ENCODE results near the gene NFYC. TPM values are rescaled to one million over a fixed set of nuclear protein-coding genes. Genes with fewer than 3 reads are reported as not detected.

NFYC gene
- total and polyA plus RNA-seq, 3 donors from 2014 or later: 69.1 to 83.9 (median 70.0) TPM

DNA sequence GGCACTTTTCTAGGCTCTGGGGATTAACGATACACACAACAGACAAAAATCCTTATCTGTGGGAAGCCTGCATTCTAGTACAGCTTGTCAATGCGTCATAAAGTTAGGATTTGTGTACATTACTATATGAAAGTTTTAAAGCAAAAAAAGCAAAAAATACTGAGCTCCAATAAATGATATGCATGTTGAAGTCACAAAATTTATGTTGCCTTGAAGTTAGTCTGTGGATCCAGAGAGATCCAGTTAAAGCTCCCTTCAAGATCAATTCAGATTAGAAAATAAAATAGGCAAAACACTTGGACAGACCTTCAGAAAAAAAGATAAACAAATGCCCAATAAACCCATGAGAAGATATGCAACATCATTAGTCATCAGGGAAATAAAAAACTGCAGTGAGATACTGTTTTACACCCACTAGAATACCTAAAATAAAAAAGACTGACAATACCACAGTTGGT lies 59.0 kb downstream of the NFYC start:
- intact Hi-C loops (cut with DNase I; ENCODE audit: low total_unique reads): no loop called here
- no peak overlapping the region for H3K4me3 ChIP-seq
- no peaks in the 10 kb centered on the region for H3K9me3 ChIP-seq
- TF ChIP-seq, protein P1, sequence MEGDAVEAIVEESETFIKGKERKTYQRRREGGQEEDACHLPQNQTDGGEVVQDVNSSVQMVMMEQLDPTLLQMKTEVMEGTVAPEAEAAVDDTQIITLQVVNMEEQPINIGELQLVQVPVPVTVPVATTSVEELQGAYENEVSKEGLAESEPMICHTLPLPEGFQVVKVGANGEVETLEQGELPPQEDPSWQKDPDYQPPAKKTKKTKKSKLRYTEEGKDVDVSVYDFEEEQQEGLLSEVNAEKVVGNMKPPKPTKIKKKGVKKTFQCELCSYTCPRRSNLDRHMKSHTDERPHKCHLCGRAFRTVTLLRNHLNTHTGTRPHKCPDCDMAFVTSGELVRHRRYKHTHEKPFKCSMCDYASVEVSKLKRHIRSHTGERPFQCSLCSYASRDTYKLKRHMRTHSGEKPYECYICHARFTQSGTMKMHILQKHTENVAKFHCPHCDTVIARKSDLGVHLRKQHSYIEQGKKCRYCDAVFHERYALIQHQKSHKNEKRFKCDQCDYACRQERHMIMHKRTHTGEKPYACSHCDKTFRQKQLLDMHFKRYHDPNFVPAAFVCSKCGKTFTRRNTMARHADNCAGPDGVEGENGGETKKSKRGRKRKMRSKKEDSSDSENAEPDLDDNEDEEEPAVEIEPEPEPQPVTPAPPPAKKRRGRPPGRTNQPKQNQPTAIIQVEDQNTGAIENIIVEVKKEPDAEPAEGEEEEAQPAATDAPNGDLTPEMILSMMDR (IDR thresholded peaks at IDR 0.05): no peak
- no peak for TF ChIP-seq POLR2A (IDR thresholded peaks at IDR 0.05)
- no peak for DNase-seq
- no peaks in the 10 kb centered on the region for H3K4me1 ChIP-seq
- no peak overlapping the region for H3K27ac ChIP-seq
- WGBS, 2 donors: 78 to 89% methylated on average over 2 of the region's 2 CpGs
- H3K27me3 ChIP-seq: no peaks in the 10 kb centered on the region
- H3K36me3 ChIP-seq (ENCODE audit: low read depth, missing control alignments): no peaks in the 10 kb centered on the region

DNA sequence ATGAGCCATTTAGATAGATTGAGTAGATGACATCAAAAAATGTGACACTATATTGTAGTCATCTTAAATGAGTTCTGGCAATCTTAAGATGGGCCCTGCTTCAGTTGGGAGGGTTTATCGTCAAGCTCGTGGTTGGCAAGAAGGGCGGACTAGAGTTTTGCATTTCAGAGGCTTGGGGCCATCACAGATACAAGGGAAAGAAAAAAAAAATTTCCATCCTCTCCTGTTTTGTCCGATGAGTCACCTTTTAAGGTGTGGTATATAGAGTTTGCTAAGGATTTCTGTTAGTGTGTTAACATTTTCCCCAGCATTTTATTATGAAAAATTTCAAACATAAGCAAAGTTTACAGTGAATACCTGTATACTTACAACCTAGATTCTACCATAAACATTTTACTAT lies 60.3 kb downstream of the NFYC start:
- H3K4me3 ChIP-seq: no peak overlapping the region
- no peaks in the 10 kb centered on the region for H3K36me3 ChIP-seq (ENCODE audit: low read depth, missing control alignments)
- 82 to 90% methylated on average over 4 of the region's 4 CpGs for WGBS, 2 donors
- no peaks in the 10 kb centered on the region for H3K9me3 ChIP-seq
- TF ChIP-seq POLR2A (IDR thresholded peaks at IDR 0.05): no peak
- TF ChIP-seq, protein P1 (IDR thresholded peaks at IDR 0.05): no peak
- no peak for DNase-seq
- H3K27ac ChIP-seq: no peak overlapping the region
- intact Hi-C loops (cut with DNase I; ENCODE audit: low total_unique reads): no loop called here
- H3K4me1 ChIP-seq: no peaks in the 10 kb centered on the region
- no peaks in the 10 kb centered on the region for H3K27me3 ChIP-seq

DNA sequence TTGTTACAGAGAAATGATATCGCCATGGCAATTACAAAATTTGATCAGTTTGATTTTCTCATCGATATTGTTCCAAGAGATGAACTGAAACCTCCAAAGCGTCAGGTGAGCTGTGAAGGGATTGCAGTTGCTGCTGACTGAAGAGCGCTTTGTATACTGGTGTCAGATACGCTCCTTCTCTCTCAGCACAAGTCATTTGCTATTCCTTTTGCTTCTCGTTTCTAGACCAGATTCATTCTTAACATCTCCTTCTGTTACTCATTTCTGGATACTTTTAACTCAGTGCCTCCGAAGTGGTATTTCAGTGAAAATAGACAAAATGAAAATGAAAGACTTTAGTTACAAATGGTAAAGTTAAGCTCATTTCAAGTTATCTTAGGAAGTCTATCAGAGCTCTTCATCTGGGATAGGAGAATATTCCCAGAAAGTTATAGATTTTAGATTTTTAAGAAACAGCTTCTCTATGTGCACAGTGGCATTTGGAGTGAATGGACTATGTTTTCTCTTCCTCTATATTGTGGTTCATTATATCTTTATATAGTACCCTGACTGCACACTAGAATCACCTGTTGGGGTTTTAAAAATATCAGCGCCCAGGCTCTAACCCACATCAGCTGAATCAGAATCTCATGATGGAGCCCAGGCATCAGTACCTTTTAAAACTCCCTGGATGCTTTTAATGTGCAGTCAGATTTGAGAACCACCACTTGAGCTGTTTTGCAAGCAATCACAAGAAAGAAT lies 61.8 kb downstream of the NFYC start:
- WGBS, 2 donors: 85 to 96% methylated on average over 8 of the region's 8 CpGs
- H3K36me3 ChIP-seq (ENCODE audit: low read depth, missing control alignments): no peaks in the 10 kb centered on the region
- H3K4me3 ChIP-seq: no peak overlapping the region

DNA sequence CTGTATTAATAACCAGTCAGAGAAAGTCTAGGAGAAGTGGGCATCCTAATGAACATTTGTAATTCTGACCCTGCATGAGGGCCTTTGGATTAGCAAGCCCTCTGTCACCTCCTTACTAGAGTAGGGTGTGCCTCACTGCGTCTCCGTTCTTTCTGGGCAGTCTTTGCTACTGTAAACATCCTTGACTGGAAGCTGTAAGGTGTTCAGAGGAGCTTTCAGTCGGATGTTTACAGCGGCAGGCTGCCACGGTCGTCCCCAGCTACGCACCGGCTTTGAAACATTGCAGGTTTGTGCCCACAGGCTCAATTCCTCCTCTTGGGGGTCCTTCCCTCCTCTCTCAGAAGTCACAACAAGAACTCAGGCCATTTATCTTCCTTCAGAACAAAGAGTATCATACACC lies 62.7 kb downstream of the NFYC start:
- Histone ChIP-seq H3K27me3 (no peaks in the 10 kb centered on the region), H3K9me3 (no peaks in the 10 kb centered on the region), H3K4me1 (no peaks in the 10 kb centered on the region), H3K36me3 (ENCODE audit: low read depth, missing control alignments) (no peaks in the 10 kb centered on the region), H3K4me3 (no peak overlapping the region), H3K27ac (no peak overlapping the region)
- 94 to 96% methylated on average over 8 of the region's 8 CpGs for WGBS, 2 donors
- intact Hi-C loops (cut with DNase I; ENCODE audit: low total_unique reads): no loop called here
- TF ChIP-seq, protein P1 (IDR thresholded peaks at IDR 0.05): no peak
- TF ChIP-seq POLR2A (IDR thresholded peaks at IDR 0.05): no peak
- DNase-seq: no peak

More for the DNA sequence above, 61.8 kb downstream of the NFYC start:
- no peaks in the 10 kb centered on the region for H3K9me3 ChIP-seq
- intact Hi-C loops (cut with DNase I; ENCODE audit: low total_unique reads): no loop called here
- no peaks in the 10 kb centered on the region for H3K4me1 ChIP-seq
- no peak for DNase-seq
- H3K27me3 ChIP-seq: no peaks in the 10 kb centered on the region
- no peak overlapping the region for H3K27ac ChIP-seq
- TF ChIP-seq, protein P1 (IDR thresholded peaks at IDR 0.05): no peak
- no peak for TF ChIP-seq POLR2A (IDR thresholded peaks at IDR 0.05)

DNA sequence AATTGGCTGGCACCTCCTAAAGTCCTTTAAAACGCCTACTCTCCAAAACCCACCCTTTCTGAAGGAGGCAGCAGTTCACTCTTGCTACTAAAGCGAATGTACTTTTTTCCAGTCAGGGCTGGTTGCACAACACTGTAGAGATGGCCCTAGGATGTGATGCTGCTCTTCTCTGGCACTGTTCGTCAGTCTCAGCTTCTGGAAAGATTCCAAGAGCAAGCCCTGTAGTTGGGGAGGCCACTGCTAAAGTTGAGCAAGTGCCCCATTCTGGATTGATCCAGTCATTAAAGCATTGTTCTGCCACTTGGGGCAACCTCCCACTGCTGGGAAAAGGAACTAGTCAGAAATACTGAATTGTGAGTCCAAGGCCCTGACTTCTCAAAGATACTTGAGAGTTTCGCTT lies 63.6 kb downstream of the NFYC start:
- Histone ChIP-seq H3K27me3 (no peaks in the 10 kb centered on the region), H3K4me3 (no peak overlapping the region), H3K36me3 (ENCODE audit: low read depth, missing control alignments) (no peaks in the 10 kb centered on the region), H3K9me3 (no peaks in the 10 kb centered on the region), H3K4me1 (no peaks in the 10 kb centered on the region), H3K27ac (no peak overlapping the region)
- DNase-seq: no peak
- no peak for TF ChIP-seq POLR2A (IDR thresholded peaks at IDR 0.05)
- TF ChIP-seq, protein P1 (IDR thresholded peaks at IDR 0.05): no peak
- 67 to 85% methylated on average over 4 of the region's 4 CpGs for WGBS, 2 donors
- intact Hi-C loops (cut with DNase I; ENCODE audit: low total_unique reads): no loop called here
